SH-SY5Y (cell line): Measurements from ENCODE around the gene GPR63.

Experiments
- GATA2 ChIP-seq: IDR thresholded peaks from 2 replicates; pipeline ENCODE4 v1.6.1; 2011; ENCODE audit warnings: mild to moderate bottlenecking, low read depth, low read length
- GATA3 ChIP-seq: IDR thresholded peaks from 2 replicates; pipeline ENCODE4 v1.6.1; 2011; ENCODE audit warnings: low read depth, mild to moderate bottlenecking, low read length, moderate library complexity

DNA sequence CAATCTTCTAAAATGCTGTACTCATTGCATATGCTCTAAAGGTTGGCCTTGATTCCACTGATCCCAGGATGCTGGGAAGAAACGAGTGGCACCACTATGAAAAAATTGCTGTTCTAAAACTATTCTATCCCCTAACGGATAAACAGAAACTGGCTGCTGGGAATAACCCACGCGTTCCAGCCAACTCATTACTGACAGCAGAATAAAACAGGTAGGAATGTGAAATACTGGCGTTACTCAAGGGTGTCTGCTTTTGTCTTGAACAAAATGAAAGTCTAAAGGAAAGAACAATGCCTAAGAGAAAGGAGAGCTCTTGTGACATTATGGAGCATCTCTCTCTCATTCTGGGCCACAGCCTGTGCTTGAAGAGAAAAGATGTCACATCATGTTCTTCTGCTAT lies 26.1 kb downstream of the GPR63 start:
- TF ChIP-seq GATA2 (no peak), GATA3 (no peak)
